ENCODE data around the gene MYLK4. TPM values are rescaled to one million over a fixed set of nuclear protein-coding genes. Genes with fewer than 3 reads are reported as not detected.
"Not testable (repeated sequence)": the region's sequence is repeated elsewhere in the genome, so short reads cannot be mapped to it uniquely, and the experiment has no call there.

MYLK4 gene
- polyA plus RNA-seq, 1 donor: 11.2 TPM

DNA sequence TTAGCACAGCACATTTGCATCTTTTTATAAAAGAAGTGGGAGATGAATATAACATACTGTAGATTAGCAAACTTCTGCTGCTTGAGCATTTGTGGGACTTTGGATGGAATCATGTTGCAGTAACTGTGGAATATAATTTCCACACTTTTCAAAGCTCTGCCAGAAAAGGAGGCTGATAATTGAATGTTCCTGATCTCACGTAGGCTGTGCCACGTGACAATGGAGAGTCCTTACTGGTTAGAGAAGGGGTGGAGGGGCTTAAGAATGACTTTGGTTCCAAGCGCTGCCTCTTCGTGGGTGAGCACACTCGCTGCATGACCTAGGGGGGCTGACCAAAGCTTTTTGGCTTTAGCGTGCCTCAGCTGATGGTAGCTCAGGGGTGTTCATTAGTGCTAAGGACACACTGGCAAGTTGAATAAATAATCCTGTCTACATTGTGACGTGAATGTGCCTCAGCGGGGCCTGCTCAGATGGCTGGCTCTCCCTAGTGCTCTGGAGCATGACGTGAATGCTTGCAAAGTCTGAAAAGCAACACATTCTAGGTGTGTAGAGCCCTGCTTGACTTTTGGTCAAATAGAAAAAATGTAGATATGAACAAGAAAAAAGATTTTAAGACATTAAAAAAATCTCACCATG is 29.5 kb upstream of the MYLK4 start:
- no peak for DNase-seq (ENCODE audit: low read depth)

DNA sequence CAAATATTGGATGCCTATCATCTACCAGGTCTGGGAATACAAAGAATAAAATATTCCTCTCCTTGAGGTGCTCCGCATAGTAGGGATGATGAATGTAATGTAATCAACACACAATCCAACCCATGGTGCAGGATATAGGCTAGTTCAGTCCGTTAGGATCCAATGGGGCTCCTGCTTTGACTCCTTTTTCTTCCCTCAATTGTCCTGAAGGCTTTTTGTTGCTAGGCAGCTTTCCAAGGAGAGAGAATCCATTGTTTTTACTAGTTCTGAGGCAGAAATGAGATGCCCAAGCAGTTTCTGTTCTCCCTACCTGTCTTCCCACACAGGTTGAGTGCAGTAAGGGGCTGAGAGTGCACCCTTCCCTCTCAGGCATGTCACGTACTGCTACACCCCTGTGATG is 26.5 kb upstream of the MYLK4 start:
- DNase-seq (ENCODE audit: low read depth): no peak

DNA sequence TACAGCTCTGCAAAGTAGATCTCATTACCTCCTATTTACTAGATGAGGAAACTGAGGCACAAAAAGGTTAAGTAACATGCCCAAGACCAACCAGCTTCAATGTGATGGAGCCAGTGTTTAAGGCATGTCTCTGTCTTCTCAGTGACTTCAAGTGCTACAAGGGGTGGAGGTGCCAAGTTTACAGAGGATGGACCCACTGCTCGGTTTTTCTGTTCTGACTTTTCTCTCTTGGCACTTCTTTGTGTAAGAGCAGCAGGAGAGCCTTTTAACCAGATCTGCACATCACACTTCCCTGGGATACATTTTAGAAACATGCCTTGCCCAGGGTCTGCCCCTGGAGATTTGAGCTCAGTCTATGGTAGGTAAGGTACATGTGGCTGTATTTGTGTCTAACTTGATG is 24.3 kb upstream of the MYLK4 start:
- DNase-seq (ENCODE audit: low read depth): no peak

DNA sequence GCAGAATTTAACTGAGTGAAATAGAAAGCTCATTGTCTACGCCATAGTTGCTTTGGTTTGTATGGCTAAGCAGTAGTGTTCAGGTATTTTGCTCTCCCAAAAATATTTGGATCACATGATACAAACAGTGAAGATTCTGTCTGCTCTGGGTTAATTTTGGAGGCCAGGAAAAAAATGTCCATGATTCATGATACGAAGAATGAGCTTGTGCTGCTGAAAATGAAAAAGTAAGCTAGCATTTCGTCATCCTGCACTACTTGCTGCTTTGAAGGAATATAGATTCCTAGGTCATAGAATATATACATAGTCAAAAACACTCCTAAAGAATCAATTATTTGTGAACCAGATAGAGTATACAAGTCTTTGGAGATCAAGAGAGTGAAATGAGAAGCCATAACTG is 22.7 kb upstream of the MYLK4 start:
- no peak for DNase-seq (ENCODE audit: low read depth)

DNA sequence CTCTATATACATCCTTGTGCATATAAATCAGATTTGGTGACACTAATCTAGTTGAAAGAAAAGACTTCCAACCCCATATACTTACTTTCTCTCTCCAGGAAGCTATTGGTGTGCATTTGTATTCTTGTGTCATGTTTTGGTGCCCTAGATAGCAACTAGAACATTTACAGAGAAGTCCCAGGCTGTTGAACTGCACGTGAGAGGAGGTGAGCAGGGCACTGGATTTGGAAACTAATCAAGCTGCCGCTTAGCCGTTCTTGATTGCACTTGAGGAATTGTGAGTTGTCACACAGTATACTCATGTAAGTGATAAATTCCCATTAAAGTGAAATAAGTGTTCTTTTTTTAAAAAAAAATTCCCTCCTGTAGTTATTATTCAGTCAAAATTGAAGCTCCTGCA is 22.1 kb upstream of the MYLK4 start:
- no peak for DNase-seq (ENCODE audit: low read depth)

DNA sequence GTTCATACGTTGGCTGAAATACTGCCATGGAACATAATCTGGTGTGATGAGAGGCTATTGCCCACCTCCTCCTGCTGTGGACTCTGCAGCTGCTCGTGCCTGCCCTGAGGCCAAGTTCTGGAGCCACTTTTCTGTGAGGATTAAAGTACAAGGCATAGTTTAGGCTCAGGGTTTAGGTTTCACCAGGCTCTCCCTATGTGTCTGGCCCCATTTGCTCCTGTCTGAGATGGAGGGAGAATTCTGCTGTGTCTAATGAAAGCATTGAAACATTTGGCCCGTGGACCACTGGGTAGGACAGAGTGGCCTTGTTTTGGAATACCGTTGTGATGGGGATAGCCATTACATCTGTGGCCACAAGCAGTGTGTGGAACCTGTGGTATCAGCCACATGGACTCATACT is 20.4 kb upstream of the MYLK4 start:
- DNase-seq (ENCODE audit: low read depth): no peak

DNA sequence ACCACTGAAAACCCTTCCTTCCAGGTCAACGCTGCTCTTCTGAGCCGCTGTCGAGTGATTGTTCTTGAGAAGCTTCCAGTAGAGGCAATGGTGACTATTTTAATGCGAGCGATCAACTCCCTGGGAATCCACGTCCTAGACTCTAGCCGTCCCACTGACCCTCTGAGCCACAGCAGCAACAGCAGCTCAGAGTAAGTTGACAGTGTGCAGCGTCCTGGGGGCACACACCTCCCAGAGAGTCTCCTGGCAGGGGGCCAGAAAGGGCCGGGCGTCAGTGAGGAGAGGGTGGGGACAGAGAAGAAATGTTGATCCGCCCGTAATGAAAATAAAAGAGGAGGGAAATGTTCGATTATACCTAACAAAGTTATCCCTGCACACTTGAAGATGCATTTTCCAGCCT is 19.4 kb upstream of the MYLK4 start:
- DNase-seq (ENCODE audit: low read depth): no peak

DNA sequence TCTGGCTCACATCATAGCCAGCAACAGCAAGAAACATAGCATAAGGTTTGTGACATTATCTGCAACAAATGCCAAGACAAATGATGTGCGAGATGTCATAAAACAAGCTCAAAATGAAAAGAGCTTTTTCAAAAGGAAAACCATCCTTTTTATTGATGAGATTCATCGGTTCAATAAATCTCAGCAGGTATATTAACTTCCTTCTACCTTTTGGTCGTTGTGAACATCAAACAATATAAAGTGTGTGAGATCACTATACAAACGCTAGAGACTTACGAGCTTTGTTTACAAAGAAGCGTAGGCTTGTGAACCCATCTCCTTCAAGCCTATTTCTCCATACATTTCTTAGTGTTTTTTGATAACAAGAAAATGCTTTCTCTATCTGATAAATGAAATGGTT is 18.0 kb upstream of the MYLK4 start:
- no peak for DNase-seq (ENCODE audit: low read depth)

DNA sequence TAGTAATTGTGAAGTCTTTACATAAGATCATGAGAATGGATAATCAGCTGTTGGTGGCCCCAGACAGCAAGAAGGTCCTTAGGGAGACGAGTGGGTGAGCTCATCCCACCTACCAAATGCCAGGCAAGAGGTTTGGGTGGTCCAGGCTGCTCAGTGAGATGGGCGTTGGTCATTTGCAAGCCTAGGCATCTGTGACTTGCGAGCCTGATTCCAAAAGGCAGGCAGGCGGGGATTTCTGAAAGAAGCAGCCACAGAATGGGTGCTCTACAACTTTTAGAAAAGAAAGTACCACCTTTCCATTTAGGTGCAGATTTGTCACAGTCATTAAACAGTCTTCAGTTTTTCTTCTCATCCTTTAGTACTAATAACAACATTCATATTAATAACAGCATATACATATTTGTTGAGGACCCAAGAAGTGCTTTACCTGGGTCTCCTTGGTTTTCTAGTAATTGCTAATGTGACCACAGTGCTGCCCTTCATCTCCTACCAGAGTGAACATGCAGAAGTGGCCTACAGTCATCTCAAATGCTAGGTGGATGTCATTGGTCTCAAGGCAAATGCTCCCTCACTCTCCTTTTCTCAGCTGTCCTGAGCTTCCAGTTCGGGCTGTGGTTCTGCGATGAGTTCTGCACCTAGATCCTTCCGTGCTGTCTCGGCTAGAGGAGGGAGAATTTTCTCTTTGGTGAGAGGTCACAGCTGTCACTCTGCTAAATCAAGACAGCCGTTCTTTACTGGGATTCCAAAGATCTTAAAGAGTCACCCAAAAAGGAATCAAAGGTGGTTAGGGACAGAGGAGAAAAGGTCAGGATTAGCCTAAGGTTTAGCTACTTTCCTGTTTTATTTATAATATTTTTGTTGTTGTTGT is 17.2 kb upstream of the MYLK4 start:
- DNase-seq (ENCODE audit: low read depth): no peak

DNA sequence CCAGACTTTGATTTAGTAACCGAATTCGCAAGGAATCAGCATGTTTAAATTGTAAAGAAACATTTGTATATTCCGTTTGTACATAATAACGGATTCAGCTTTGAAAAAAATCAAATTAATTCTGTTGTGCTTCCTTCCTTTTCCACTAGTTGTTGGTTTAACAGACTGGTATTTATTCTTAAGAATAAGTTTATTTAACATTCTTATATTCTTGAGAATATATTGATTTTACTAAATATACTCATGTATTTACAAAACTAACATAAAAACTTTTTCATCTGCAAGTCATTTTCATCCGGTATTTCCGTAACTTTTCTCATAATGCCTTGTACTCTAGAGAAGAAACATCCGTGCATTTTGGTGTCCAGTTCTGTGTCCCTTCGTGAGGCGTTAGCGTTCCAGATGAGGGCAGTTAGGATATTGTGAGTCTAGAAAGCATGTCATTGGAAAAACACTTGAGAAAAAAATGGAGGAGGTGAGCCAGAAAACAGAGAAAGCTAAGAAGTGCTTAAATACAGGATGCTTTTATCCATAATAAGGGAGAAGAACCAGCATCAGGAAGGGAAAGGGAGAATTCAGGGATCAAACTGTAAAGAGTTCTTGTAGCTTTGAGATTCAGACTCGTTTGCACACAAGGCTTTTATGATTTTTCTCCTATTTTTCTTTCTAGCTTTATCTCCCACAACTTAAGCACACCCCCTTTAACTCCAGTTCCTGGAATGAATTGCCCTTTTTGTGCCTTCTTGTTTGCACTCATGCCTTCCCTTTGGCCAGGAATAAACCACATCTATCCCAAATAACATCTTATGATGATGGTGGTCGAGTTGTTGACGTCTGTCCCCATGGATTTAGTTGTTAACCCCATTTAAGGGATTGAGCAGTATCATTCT is 16.3 kb upstream of the MYLK4 start:
- no peak for DNase-seq (ENCODE audit: low read depth)

DNA sequence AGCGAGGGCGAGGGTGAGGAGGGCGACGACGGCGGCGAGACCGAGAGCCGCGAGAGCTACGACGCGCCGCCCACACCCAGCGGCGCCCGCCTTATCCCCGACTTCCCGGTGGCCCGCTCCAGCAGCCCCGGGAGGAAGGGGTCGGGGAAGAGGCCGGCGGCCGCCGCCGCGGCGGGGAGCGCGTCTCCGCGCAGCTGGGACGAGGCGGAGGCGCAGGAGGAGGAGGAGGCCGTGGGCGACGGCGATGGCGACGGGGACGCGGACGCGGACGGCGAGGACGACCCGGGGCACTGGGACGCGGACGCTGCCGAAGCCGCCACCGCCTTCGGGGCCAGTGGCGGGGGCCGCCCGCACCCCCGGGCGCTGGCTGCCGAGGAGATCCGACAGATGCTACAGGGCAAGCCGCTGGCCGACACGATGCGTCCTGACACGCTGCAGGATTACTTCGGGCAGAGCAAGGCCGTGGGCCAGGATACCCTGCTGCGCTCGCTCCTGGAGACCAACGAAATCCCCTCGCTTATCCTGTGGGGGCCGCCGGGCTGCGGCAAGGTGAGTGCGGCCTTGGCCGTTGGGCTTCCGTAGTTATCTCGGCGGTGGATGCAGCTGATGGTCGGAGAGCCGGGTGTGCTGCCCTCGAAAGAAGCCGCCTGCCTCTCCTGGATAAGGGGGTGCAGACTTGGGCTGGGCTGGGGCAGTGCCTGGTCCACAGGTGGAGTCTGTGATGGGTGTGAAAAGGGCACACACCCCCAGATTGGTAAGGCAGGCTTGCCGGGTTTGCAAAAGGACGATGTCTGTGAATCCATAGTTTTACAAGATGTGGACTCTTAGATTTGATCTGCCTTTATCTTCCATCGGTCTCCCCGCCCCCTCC is 15.4 kb upstream of the MYLK4 start:
- no peak for DNase-seq (ENCODE audit: low read depth)

DNA sequence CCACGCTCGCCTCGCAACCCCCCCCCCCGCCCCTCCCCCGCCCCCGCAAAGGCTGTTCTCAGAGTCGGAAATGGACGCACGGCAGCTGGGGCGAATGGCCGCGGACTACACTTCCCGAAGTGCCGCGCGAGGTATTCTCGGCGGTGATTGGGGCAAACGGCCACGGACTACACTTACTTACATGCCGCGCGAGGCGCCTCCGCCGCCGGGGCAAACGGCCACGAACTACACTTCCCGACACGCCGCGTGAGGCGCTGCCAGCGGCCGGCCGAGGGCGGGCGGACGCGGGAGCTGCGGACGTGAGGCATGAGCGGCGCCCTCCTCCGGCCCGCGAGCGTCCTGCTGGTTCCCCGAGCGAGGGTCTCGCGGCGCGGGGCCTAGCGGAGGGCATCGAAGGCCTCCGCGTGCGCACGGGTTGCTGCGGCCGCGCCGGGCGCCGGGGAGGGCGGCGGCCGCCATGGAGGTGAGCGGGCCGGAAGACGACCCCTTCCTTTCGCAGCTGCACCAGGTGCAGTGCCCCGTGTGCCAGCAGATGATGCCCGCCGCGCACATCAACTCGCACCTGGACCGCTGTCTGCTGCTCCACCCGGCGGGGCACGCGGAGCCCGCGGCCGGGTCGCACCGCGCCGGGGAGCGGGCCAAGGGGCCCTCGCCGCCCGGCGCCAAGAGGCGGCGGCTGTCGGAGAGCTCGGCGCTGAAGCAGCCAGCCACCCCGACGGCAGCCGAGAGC is 14.6 kb upstream of the MYLK4 start, which contains the start of gene WRNIP1:
Gene WRNIP1 (plus strand): TSS at position 228 of the 730 bp plus-strand sequence. CDS start 230 bp downstream, at position 458.
- peak; percentile 99 for DNase-seq (ENCODE audit: low read depth)

DNA sequence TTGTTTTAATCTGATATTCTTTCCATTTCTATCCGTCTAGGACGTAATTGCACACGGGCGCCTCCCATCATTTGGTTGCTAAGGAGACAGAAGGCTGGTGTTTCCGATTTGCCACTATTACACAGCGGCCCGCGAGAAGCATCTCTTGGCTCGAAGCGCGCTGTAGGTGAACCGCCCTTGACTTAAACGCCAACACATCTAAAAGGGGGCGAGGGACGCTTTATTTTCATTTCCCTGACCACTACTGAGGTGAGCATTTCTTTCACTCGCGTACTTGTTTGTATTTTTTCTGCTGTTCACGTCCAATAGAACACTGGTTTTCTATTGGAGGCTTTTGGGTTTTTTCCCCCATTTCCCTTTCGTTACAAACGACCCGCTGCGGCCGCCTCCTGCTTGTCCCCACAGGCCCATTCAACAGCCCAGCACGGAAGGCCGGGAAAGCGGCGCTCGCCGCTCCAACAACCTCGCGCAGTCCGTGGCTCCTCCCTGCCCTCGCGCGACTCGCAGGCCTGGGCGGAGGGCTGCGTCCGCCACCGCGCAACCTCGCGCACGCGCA is 14.0 kb upstream of the MYLK4 start:
- no peak for DNase-seq (ENCODE audit: low read depth)

DNA sequence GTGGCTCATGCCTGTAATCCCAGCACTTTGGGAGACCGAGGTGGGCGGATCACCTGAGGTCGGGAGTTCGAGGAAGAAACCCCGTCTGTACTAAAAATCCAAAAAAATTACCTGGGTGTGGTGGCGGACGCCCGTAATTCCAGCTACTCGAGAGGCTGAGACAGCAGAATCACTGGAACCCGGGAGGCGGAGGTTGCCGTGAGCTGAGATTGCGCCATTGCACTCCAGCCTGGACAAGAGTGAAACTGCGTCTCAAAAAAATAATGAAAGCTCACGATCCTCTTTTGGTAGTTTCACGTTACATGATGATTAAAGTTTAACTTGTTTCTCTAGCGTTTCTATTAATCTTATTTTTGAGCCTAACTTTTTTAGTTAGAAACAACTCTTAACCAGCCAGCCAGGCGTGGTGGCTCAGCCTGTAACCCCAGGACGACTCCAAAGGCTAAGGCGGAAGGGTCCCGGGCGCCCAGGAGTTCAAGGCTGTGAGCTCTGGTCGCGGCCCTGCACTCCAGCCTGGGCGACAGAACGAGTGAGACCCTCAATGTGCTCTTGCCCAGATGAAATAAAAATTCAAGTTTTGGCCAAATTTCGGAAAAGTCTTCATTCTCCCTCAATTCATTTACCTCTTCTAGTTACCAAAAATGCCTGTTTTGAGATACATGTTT is 13.3 kb upstream of the MYLK4 start:
- no peak for DNase-seq (ENCODE audit: low read depth)

DNA sequence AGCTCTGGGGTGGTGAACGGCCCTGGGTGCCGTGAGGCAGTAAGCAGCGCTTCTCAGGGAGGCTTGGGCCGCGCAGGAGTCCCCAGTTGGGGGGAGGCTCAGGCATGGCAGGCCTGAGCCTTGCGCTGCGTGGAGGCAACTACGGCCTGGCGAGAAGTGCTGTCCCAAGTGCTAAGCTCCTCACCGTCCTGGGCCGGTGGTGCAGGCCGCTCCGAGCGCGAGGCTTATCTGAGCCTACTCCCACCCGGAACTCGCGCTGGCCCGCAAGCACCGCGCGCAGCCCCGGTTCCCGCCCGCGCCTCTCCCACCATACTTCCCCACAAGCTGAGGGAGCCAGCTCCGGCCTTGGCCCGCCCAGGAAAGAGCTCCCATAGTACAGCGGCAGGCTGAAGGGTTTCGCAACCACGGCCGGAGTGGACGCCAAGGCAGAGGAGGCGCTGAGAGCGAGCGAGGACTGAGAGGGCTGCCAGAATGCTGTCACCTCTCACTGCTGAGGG is 12.7 kb upstream of the MYLK4 start:
- no peak for DNase-seq (ENCODE audit: low read depth)

DNA sequence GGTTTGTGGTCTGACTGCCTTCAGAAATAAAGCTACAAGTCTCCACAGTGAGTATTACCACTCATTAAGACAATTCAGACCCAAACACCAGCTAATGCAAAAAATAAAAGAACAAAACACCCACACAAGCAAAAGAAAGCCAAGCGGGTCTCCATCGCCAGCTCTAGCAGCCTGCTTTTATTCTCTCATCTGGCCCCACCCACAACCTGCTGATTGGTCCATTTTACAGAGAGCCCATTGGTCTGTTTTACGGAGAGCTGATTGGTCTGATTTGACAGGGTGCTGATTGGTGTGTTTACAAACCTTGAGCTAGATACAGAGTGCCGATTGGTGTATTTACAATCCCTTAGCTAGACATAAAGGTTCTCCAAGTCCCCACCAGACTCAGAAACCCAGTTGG is 12.1 kb upstream of the MYLK4 start:
- not testable (repeated sequence) for DNase-seq (ENCODE audit: low read depth)

DNA sequence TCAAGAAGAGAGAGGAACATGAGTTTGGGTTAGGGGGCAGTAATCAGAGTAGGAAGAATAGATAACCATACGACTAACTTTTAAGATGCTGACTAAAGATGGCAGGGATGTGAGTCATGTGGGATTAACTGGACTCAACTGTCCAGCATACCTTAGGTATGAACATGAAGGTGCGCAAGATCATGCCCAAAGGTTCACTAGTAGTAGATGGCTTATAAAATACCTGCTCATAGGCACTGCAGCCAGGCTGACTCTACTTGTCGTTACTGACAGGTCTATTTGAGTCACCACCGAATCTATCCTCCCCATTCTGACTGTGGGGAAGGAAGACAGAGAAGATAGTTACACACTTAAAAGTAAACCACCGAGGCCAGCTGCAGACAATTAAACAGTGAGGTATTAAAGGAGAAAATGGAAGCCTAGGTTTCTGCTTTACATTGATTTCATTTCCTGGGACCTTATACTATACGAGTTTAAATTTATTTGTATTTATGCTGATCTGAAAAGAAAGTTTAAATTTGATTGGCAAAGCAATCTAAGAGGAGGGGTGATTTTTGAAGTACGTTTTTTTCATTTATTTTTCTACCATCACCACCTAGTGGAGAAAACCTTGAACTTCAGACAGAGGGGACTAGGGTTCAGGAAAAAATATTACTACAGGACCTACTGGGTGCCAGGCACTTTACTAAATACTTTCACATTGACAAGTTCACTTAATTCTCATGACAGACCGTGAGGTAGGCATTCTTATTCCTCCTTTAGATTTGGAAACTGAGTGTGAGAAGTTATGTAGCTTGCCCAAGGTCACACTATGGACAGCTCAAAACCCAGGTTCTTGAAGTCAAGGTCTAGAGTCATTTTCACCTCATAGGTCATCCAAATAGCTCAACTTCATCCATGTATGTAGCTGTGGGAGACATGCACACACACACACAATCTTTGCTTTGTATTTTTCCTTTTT is 10.4 kb upstream of the MYLK4 start:
- no peak for DNase-seq (ENCODE audit: low read depth)

DNA sequence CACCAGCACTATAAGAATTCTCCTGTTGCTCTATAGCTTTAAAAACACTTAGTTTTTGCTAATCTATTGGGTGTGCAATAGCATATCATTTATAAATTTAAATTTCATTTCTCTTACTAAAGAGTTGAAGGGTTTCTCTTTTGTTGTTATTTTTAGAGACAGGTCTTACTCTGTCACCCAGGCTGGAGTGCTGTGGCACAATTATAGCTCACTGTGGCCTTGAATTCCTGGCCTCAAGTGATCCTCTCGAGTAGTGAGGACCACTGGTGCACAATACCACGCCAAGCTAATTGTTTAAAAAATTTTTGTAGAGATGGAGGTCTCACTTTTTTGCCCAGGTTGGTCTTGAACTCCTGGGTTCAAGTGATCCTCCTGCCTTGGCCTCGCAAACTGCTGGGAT is 8.3 kb upstream of the MYLK4 start:
- DNase-seq (ENCODE audit: low read depth): no peak

Data from forelimb muscle (tissue), 1 donor.